Measurements from ENCODE around the gene DNAJA1. TPM values are rescaled to one million over a fixed set of nuclear protein-coding genes. Genes with fewer than 3 reads are reported as not detected.

DNAJA1 gene
- total RNA-seq, 1 donor from 2014 or later: 149 TPM

DNA sequence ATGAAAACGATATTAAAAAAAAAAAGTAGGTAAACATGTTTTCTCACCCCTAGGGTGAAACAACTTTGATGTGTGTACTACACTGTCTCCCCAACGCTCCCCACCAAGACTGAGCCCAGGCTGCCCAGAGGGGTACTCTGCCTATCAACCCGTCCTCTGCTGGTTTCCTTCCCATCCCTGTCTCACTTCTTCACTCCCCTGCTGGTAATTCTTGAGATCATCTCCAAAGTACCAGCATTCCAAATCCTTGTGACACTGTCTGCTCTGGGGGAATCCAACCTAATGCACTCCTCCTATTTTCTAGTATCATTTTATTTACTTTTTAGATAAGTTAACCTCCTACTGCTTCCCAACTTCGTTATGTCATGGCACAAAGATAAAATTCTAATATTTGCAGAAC, 17.3 kb upstream of the DNAJA1 start:
- DNase-seq (ENCODE audit: low read depth): no peak
- no peak overlapping the region for H3K4me3 ChIP-seq (ENCODE audit: low read depth, low read length)
- TF ChIP-seq, protein P1, sequence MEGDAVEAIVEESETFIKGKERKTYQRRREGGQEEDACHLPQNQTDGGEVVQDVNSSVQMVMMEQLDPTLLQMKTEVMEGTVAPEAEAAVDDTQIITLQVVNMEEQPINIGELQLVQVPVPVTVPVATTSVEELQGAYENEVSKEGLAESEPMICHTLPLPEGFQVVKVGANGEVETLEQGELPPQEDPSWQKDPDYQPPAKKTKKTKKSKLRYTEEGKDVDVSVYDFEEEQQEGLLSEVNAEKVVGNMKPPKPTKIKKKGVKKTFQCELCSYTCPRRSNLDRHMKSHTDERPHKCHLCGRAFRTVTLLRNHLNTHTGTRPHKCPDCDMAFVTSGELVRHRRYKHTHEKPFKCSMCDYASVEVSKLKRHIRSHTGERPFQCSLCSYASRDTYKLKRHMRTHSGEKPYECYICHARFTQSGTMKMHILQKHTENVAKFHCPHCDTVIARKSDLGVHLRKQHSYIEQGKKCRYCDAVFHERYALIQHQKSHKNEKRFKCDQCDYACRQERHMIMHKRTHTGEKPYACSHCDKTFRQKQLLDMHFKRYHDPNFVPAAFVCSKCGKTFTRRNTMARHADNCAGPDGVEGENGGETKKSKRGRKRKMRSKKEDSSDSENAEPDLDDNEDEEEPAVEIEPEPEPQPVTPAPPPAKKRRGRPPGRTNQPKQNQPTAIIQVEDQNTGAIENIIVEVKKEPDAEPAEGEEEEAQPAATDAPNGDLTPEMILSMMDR (conservative IDR thresholded peaks at IDR 0.05; ENCODE audit: low read depth, low read length): no peak

DNA sequence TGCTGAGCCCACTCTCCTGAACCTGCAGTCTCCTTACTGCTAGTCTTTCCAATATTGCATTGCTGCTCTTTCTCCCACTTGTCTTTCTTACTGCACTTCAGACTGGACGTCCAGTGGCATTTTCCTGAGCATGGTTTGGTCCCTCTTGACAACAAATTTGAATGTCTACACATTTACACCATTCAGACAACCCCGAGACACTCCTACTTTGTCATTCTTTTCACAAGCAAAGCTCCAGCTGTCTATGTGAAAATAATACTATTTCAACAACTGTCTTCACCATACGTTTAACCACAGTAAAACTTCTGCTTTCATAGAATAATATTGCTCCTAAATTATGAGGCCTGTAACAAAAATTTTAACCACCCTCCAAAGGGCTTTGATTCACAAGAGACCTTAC, 13.2 kb upstream of the DNAJA1 start:
- TF ChIP-seq, protein P1 (conservative IDR thresholded peaks at IDR 0.05; ENCODE audit: low read depth, low read length): no peak
- no peak overlapping the region for H3K4me3 ChIP-seq (ENCODE audit: low read depth, low read length)
- DNase-seq (ENCODE audit: low read depth): no peak

DNA sequence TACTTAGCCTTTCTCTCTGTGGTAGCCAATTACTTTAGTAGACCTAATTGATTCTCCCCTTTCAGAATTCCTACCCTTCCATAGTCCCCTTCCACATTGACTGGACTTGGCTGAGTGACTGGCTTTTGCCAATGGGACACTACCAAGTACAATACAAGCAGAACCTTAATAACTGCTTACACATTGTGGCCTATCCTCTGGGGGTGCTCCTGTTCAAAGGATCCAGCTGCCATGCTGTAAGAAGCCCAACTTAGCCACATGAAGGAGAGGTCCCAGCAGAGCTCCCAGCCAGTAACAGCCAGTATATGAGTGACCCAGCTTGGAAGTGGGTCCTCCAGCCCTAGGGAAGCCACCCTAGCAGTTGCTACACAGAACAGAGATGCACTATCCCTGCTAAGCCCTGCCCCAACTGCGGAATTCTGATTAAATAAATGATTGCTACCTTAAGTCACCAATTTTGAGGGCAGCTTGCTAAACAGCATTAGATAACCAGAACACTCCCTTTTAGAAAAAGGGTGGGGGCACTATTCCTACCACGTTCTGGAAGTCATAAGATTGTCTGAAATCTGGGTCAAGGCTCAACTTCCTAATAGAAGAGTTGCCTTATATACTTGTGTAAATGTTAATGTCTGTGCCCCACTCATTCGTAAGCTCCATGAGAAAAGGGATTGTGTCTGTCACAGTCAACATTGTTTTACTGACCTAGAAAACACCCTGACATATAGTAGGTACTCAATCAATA, 12.6 kb upstream of the DNAJA1 start:
- no peak for DNase-seq (ENCODE audit: low read depth)
- no peak overlapping the region for H3K4me3 ChIP-seq (ENCODE audit: low read depth, low read length)
- TF ChIP-seq, protein P1 (conservative IDR thresholded peaks at IDR 0.05; ENCODE audit: low read depth, low read length): no peak

DNA sequence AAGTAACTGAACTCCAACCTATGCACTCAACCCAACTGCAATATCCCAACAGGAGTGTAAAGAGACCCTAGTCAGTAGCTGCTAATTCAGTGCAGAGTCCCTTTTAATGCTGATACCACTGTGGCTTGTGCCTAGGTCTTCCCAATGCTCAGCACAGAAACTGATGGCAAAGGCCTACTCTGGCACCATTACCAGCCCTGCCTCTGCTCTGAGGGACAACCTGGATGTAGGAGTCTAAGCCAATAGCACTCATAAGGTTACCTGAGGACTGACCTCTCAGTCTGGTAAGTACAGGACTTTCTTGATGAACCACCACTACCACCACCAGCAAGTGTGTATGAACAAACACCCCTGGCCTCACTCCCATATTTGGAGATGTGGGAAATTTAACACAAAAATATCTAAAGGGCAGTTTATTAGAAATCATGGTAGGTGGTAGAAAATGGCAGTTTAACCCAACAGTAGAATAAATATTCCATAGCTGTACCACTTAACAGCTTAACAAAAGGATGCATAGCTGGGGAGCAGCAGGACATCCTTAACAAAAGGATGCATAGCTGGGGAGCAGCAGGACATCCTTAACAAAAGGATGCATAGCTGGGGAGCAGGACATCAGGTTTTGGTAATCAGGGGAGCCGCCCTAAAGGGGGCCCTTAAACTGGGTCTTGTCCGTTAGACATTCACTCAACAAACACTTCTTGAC, 11.0 kb upstream of the DNAJA1 start:
- no peak for DNase-seq (ENCODE audit: low read depth)
- H3K4me3 ChIP-seq (ENCODE audit: low read depth, low read length): no peak overlapping the region
- TF ChIP-seq, protein P1 (conservative IDR thresholded peaks at IDR 0.05; ENCODE audit: low read depth, low read length): no peak

DNA sequence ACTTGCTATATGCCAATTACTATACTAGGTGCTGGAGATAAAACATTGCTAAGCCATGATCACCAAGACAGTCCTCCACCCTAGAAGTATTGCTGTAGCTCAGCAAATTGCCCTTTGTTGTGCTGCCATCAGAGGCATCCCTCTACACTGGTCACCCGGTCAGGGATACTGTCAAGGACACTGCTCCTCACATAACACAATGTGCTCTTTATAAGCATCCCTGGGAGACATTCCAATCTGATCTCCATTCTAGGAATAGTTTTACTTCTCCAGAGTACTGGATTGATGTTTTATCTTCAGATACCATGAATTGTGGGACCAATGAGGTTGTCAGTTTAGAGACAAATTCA, 10.4 kb upstream of the DNAJA1 start:
- H3K4me3 ChIP-seq (ENCODE audit: low read depth, low read length): no peak overlapping the region

DNA sequence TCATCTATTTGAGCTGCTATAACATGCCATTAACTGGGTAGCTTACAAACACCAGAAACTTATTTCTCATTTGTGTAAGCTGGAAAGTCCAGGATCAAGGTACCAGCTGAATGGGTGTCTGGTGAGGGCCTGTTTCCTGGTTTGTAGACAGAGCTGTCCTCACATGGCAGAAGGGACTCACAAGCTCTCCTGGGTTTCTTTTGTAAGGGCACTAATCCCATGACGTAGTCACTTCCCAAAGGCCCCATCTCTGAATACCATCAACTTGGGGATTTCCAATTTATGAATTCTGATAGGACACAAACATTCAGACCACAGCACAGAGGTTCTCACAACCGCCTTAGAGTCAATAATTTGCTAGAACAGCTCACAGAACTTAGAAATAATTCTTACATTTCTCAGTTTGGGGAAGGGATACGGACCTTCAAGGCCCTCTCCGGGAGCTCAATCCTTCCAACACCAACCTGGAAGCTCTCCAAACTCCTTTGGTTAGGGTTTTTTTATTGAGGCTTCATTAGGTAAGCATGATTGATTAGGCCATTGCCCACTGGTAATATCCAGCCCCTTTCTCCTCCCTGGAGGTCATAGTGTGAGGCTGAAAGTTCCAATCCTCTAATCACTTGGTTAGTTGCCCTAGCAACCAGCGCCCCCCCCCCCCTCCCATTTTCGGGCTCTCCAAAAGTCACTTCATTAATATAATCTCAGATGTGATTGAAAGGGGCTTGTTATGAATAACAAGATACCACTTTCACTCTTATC, 7.6 kb upstream of the DNAJA1 start:
- no peak for DNase-seq (ENCODE audit: low read depth)
- no peak overlapping the region for H3K4me3 ChIP-seq (ENCODE audit: low read depth, low read length)
- TF ChIP-seq, protein P1 (conservative IDR thresholded peaks at IDR 0.05; ENCODE audit: low read depth, low read length): no peak

More for the DNA sequence above, 10.4 kb upstream of the DNAJA1 start:
- no peak for DNase-seq (ENCODE audit: low read depth)
- TF ChIP-seq, protein P1 (conservative IDR thresholded peaks at IDR 0.05; ENCODE audit: low read depth, low read length): no peak
